Measurements from ENCODE around the gene PCMTD2.

DNA sequence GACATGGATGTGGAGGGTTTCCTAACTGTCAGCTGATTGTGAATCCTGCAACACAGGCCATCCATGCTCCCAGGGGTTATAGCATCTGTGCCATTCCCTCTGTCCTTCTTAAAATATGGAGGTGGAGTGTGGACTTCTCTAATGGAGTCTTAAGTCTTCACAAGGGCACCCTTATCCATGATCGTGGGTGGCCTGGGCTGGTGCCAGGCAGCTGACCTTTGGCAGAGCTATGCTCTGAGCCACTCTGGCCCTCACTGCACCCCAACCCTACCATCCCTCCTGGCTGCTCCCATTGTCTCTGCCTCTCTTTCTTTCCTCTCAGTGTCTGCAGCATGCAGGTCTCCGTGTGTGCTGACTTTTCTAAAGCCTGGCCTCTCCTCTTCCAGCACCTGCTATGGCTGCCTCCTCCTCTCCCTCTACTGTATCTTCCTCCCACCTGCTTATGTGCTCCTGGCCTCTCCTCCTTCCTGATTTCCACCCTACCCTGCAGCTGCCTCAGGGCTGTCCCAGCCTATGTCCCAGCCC lies 11.2 kb upstream of the PCMTD2 start:
- TF ChIP-seq CTCF (IDR thresholded peaks at IDR 0.05) (no peak), POLR2AphosphoS5 (IDR thresholded peaks at IDR 0.05) (no peak), POLR2A (IDR thresholded peaks at IDR 0.05) (no peak)

Data from stomach (tissue), 4 donors.